ENCODE data around the gene TLE4. TPM values are rescaled to one million over a fixed set of nuclear protein-coding genes. Genes with fewer than 3 reads are reported as not detected.

TLE4 gene
- polyA plus RNA-seq, 2 of the 4 experiments (the other 2 are of a cell fraction) = 14.3 to 23.1 TPM

GRCh38 chr9:79632060-79632459 lies 60.3 kb downstream of the TLE4 start:
- Histone ChIP-seq H3K9me3 (no peaks in the 10 kb centered on the region), H3K27ac (no peak overlapping the region), H3K4me1 (no peaks in the 10 kb centered on the region), H3K4me3 (no peak overlapping the region), H3K4me2 (no peak overlapping the region)
- no peak for FAIRE-seq
- TF ChIP-seq BHLHE40 (IDR thresholded peaks at IDR 0.05; ENCODE audit: low read depth, low read length) = no peak
- no peak for TF ChIP-seq NR3C1 (IDR thresholded peaks at IDR 0.05)
- CTCF ChIA-PET = no interaction called here
- POLR2A ChIA-PET = no interaction called here
- ATAC-seq = no peak
- 99% methylated on average over 5 of the region's 5 CpGs for WGBS (ENCODE audit: missing lambda C conversion rate)
- no peak for DNase-seq (ENCODE audit: low read depth in 1 of 2, low spot score in 1 of 2)

DNA sequence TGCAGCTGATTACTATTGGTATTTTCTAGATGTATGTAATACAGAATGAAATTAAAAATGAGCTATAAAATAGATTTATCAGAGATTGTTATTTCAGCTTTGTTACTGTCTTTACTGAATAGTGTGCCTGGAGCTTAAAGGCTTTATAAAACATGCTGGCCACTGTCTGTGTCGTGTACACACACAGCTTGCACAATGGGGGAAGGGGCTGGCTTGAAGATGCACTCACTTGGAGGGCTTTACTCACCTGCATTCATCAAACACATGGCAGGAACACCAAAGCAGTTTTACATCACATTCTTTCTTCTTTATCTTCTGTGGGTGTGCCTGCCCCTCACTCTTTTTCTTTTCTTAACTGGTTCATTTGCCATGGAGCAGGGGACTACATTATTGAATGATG lies 60.9 kb downstream of the TLE4 start:
- ChIA-PET CTCF (no interaction called here), POLR2A (no interaction called here)
- Histone ChIP-seq H3K27ac (no peak overlapping the region), H3K4me2 (no peak overlapping the region), H3K4me1 (no peaks in the 10 kb centered on the region), H3K9me3 (no peaks in the 10 kb centered on the region), H3K4me3 (no peak overlapping the region)
- FAIRE-seq = no peak
- DNase-seq (ENCODE audit: low read depth in 1 of 2, low spot score in 1 of 2) = no peak
- ATAC-seq = no peak
- TF ChIP-seq PBX3 (IDR thresholded peaks at IDR 0.05) (no peak), BHLHE40 (IDR thresholded peaks at IDR 0.05; ENCODE audit: low read depth, low read length) (no peak), ELK1 (IDR thresholded peaks at IDR 0.05; ENCODE audit: low read depth, low read length) (no peak), FOSL2 (IDR thresholded peaks at IDR 0.05) (no peak), FOSL2 (CRISPR knock-in tag; IDR thresholded peaks at IDR 0.05) (no peak), HMGXB4 (CRISPR knock-in tag; IDR thresholded peaks at IDR 0.05; ENCODE audit: borderline replicate concordance) (no peak), FOSB (CRISPR knock-in tag; IDR thresholded peaks at IDR 0.05) (no peak), POLR2A (IDR thresholded peaks at IDR 0.05; ENCODE audit: low read length) (no peak), MAFK (IDR thresholded peaks at IDR 0.05; ENCODE audit: partially characterized antibody) (no peak), POLR2AphosphoS2 (conservative IDR thresholded peaks at IDR 0.05; ENCODE audit: low read length) (no peak)
- TF ChIP-seq, protein P1, sequence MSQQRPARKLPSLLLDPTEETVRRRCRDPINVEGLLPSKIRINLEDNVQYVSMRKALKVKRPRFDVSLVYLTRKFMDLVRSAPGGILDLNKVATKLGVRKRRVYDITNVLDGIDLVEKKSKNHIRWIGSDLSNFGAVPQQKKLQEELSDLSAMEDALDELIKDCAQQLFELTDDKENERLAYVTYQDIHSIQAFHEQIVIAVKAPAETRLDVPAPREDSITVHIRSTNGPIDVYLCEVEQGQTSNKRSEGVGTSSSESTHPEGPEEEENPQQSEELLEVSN (IDR thresholded peaks at IDR 0.05; ENCODE audit: borderline replicate concordance, low read depth) = no peak
- TF ChIP-seq, protein P2, sequence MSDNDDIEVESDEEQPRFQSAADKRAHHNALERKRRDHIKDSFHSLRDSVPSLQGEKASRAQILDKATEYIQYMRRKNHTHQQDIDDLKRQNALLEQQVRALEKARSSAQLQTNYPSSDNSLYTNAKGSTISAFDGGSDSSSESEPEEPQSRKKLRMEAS (IDR thresholded peaks at IDR 0.05) = no peak
- TF ChIP-seq, protein P3, sequence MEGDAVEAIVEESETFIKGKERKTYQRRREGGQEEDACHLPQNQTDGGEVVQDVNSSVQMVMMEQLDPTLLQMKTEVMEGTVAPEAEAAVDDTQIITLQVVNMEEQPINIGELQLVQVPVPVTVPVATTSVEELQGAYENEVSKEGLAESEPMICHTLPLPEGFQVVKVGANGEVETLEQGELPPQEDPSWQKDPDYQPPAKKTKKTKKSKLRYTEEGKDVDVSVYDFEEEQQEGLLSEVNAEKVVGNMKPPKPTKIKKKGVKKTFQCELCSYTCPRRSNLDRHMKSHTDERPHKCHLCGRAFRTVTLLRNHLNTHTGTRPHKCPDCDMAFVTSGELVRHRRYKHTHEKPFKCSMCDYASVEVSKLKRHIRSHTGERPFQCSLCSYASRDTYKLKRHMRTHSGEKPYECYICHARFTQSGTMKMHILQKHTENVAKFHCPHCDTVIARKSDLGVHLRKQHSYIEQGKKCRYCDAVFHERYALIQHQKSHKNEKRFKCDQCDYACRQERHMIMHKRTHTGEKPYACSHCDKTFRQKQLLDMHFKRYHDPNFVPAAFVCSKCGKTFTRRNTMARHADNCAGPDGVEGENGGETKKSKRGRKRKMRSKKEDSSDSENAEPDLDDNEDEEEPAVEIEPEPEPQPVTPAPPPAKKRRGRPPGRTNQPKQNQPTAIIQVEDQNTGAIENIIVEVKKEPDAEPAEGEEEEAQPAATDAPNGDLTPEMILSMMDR (IDR thresholded peaks at IDR 0.05) = no peak
- 65% methylated on average over 1 of the region's 1 CpG for WGBS (ENCODE audit: missing lambda C conversion rate)

DNA sequence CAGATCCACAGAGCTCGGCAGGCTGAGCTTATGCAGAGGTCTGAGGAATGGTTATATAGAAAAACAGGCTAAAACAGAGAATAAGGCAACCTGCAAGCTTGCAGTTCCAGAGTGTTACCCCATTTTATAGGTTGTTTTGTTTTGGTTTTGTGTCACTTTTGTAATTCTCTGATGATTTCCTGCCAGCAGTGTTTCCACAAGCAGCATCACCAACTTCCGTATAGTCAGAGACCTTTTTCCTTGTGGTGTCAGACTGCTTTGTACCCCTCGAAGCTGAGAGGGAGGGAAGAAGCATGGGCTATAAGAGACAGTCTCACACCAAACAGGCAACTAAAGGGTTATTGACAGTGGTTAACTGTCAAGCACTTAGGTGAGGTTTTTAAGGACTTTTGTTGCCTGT lies 61.8 kb downstream of the TLE4 start:
- WGBS (ENCODE audit: missing lambda C conversion rate) = 82% methylated on average over 3 of the region's 3 CpGs
- no peak overlapping the region for H3K4me2 ChIP-seq
- no peak overlapping the region for H3K27ac ChIP-seq
- no peaks in the 10 kb centered on the region for H3K9me3 ChIP-seq
- DNase-seq (ENCODE audit: low read depth in 1 of 2, low spot score in 1 of 2) (no peak), ATAC-seq (no peak), FAIRE-seq (no peak)
- POLR2A ChIA-PET = no interaction called here
- no peak overlapping the region for H3K4me3 ChIP-seq
- no peaks in the 10 kb centered on the region for H3K4me1 ChIP-seq
- CTCF ChIA-PET = no interaction called here
- no peak for TF ChIP-seq ELK1 (IDR thresholded peaks at IDR 0.05; ENCODE audit: low read depth, low read length)

All from A549 (cell line).